AG09319 (cell line): ENCODE results near the gene MYZAP.

Experiments used
- DNase-seq: peaks from one replicate; pipeline ENCODE4 v3.0.0-alpha.2; 2010; ENCODE audit warnings: low read depth; ENCODE audit errors: extremely low read depth
- CTCF ChIP-seq: IDR thresholded peaks from 2 replicates; pipeline ENCODE4 v1.5.1; 2011; ENCODE audit warnings: low read depth, mild to moderate bottlenecking, inconsistent platforms, low read length, moderate library complexity

Gene MYZAP

GRCh38 chr15:57619746-57620145 is 28.0 kb downstream of the MYZAP start:
- DNase-seq: no peak
- no peak for TF ChIP-seq CTCF

GRCh38 chr15:57624730-57625129 is 33.0 kb downstream of the MYZAP start:
- DNase-seq: no peak
- no peak for TF ChIP-seq CTCF

GRCh38 chr15:57625703-57626448 is 34.2 kb downstream of the MYZAP start:
- no peak for TF ChIP-seq CTCF
- no peak for DNase-seq

GRCh38 chr15:57626713-57627440 is 35.2 kb downstream of the MYZAP start:
- no peak for DNase-seq
- no peak for TF ChIP-seq CTCF

- DNase-seq: no peak
- no peak for TF ChIP-seq CTCF
Observed at GRCh38 chr15:57631386-57632110, 39.8 kb downstream of the MYZAP start.

GRCh38 chr15:57634290-57634689 is 42.6 kb downstream of the MYZAP start:
- no peak for TF ChIP-seq CTCF
- DNase-seq: no peak

- no peak for TF ChIP-seq CTCF
- no peak for DNase-seq
Observed at GRCh38 chr15:57635300-57635909, 43.7 kb downstream of the MYZAP start.
